ENCODE measurements around the gene SPAG16.

Gene SPAG16

DNA sequence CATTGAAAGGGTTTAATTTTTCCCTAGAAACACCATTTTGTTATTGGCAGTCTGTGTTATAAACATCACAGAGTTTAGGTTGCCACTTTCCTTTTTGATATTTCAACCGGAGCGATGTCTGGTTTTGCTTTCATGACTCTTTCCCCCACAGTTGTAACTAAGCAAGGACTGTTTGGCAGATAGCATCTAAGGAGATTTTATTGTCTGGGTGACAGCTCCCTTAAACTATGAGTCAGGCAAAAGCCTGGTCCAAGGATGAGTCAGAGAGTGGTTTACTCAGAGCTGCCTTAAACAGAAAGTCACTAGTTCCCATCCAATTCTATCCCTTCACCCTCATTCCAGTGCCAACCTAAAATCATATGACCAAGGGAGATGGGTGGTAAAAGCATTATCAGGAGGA lies 785.0 kb downstream of the SPAG16 start:
- H3K27ac ChIP-seq: no peak overlapping the region
- TF ChIP-seq ZFX (IDR thresholded peaks at IDR 0.05): no peak
- TF ChIP-seq, protein P1, sequence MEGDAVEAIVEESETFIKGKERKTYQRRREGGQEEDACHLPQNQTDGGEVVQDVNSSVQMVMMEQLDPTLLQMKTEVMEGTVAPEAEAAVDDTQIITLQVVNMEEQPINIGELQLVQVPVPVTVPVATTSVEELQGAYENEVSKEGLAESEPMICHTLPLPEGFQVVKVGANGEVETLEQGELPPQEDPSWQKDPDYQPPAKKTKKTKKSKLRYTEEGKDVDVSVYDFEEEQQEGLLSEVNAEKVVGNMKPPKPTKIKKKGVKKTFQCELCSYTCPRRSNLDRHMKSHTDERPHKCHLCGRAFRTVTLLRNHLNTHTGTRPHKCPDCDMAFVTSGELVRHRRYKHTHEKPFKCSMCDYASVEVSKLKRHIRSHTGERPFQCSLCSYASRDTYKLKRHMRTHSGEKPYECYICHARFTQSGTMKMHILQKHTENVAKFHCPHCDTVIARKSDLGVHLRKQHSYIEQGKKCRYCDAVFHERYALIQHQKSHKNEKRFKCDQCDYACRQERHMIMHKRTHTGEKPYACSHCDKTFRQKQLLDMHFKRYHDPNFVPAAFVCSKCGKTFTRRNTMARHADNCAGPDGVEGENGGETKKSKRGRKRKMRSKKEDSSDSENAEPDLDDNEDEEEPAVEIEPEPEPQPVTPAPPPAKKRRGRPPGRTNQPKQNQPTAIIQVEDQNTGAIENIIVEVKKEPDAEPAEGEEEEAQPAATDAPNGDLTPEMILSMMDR (conservative IDR thresholded peaks at IDR 0.05): no peak

DNA sequence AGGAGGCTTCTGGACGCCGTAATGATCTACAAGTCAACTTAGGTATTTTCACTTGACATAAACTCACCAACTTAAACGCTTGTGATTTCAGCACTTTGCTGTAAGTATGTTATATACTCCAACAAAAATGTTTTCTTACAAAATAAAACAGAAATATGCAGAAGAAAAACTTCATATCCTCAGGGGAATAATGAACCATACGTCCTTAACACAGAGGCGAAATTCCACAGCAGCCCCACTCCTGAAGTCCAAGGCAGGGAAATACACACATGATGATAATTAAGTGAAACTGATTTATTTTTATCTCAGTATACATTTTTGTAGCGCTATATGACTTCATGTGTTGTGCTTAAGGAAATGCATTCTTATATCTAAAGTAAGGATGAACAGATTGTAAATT lies 791.2 kb downstream of the SPAG16 start:
- no peak for TF ChIP-seq ZFX (IDR thresholded peaks at IDR 0.05)
- TF ChIP-seq, protein P1 (conservative IDR thresholded peaks at IDR 0.05): no peak

DNA sequence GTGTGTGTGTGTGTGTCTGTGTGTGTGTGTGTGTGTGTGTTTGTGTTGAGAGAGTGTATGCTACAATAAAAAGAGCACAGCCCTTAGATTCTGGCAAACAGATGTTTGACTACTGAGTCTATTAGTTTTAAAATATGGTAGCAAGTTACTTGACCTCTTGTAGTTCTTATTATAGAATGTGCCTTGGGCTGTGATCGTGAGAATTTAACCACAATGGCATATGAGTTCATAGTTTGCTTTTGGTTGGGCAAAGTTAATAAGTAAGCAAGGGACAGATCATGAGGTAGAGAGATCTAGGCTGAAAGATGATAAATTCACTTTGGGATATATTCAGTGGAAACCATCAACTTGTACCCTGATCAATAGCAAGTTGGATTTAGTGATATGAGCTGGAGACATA lies 792.3 kb downstream of the SPAG16 start:
- TF ChIP-seq, protein P1 (conservative IDR thresholded peaks at IDR 0.05): no peak
- no peak for TF ChIP-seq ZFX (IDR thresholded peaks at IDR 0.05)
- no peak overlapping the region for H3K27ac ChIP-seq

More for the DNA sequence above, 791.2 kb downstream of the SPAG16 start:
- H3K27ac ChIP-seq: no peak overlapping the region

DNA sequence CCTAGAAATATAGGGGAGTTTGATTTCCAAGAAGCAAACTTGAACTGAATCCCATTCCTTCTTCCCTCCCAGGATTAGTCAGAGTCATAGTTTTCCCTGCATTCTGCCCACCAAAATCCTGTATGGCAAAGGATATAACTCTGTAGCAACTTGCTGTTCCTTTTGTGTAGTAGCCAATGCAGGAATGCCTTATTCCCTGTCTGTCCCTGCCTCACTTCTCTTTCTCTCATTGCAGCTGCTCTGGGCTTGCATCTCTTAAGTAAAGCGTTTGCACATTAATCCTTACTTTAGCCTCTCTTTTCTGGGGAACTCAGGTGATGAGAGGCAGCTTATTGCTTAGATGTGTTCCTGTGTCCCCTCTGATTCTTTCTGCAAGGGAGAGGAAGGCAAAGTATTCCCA lies 793.5 kb downstream of the SPAG16 start:
- TF ChIP-seq, protein P1 (conservative IDR thresholded peaks at IDR 0.05): no peak
- TF ChIP-seq ZFX (IDR thresholded peaks at IDR 0.05): no peak

DNA sequence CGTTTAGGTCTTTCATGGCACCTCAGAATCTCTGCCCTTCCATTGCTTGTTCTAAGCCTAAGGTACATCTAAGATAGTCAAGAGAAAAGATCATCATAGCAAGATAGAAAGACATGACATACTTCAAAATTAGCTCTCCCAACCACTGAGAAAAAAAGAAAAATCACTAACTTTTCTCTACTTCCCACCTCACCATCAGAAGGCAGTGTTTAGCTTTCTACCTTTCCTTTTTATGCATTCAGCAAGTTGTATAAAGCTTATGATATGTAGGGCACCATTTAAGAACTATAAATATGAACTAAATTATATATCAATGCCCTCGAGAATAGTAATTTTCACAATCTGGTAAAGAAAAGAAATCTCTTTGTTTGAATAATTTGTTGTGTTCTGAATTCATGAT lies 794.8 kb downstream of the SPAG16 start:
- no peak overlapping the region for H3K27ac ChIP-seq
- TF ChIP-seq, protein P1 (conservative IDR thresholded peaks at IDR 0.05): peak; percentile 28
- no peak for TF ChIP-seq ZFX (IDR thresholded peaks at IDR 0.05)

More for the DNA sequence above, 793.5 kb downstream of the SPAG16 start:
- no peak overlapping the region for H3K27ac ChIP-seq

DNA sequence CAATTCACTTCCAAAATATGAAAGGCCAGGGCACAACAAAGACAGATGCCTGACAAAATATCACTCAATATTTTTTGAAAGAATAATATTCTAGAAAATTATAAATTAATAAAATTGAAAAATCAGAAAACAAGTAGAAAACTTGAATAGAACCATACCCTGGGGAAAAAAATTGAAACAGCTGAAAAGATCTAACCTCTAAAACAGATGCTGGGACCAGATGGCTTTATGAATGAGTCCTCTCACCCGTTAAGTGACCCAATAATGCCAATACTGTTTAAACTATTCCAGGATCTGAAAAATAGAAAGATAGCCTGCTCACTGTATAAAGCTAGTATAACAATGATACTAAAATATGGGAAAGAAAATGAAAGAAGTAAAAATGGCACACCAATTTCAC lies 804.3 kb downstream of the SPAG16 start:
- TF ChIP-seq, protein P1 (conservative IDR thresholded peaks at IDR 0.05): no peak
- no peak for TF ChIP-seq ZFX (IDR thresholded peaks at IDR 0.05)
- H3K27ac ChIP-seq: no peak overlapping the region

DNA sequence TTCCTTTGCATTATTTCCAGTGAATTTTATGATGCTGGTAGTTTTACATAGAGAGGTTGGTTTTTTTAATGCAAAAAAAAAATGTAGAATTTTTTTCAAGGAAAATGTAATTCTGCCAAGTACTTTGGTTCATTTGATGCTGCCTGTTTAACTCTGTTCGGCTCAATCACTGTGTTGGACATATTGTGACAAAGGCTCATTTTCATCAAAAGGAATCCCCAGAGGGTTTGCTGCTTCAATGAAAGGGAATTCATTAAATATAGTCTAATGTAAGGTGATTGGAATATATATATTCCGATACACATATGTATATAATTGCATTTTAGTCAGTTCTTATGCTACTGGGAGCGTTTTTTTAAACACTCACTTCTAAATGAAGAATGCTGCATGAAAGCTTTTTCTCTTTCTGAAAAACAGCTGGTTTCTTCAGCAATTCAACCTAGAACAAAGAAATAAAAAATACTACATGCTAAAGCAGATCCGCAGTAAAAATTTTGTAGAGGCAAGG lies 812.0 kb downstream of the SPAG16 start:
- H3K27ac ChIP-seq: no peak overlapping the region
- TF ChIP-seq, protein P1 (conservative IDR thresholded peaks at IDR 0.05): no peak
- TF ChIP-seq ZFX (IDR thresholded peaks at IDR 0.05): no peak
